Measurements from ENCODE around the gene PPP4C.

Gene PPP4C

GRCh38 chr16:30060346-30060745, 15.4 kb upstream of the PPP4C start:
- no peak for DNase-seq

- no peak for DNase-seq
These were observed 14.8 kb upstream of the PPP4C start for GRCh38 chr16:30060836-30061554.

- no peak for DNase-seq
These were observed 12.4 kb upstream of the PPP4C start for GRCh38 chr16:30063278-30063892.

- no peak for DNase-seq
These were observed 11.7 kb upstream of the PPP4C start for GRCh38 chr16:30063893-30064728.

- no peak for DNase-seq
These were observed 11.1 kb upstream of the PPP4C start for GRCh38 chr16:30064729-30065101.

- peak; percentile 83 for DNase-seq
These were observed 10.5 kb upstream of the PPP4C start, which contains the start of gene ALDOA for GRCh38 chr16:30065102-30065942. ALDOA (plus strand) TSS chr16:30065760; CDS start chr16:30066898, 1,138 bp downstream.

- DNase-seq, result no peak
These were observed 9.6 kb upstream of the PPP4C start for GRCh38 chr16:30065943-30066760.

- no peak for DNase-seq
These were observed 8.8 kb upstream of the PPP4C start for GRCh38 chr16:30066761-30067583.

GRCh38 chr16:30067584-30067916, 8.2 kb upstream of the PPP4C start:
- no peak for DNase-seq

DNA sequence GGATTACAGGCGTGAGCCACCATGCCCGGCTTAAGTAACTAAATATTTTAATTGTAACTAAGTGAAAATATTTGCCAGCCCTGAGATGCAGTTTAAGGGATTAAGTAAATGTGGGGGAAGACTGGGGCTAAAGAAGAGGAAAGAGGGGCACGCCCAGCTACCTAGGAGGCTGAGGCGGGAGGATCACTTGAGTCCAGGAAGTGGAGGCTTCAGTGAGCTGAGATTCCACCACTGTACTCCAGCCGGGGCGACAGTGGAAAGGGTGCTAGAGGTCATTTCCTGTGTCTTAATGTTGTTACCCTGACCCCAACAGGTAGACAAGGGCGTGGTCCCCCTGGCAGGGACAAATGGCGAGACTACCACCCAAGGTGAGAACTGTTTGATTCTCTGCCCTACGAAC, 7.5 kb upstream of the PPP4C start:
- no peak for DNase-seq

GRCh38 chr16:30068750-30069610, 6.8 kb upstream of the PPP4C start:
- DNase-seq, result no peak

DNA sequence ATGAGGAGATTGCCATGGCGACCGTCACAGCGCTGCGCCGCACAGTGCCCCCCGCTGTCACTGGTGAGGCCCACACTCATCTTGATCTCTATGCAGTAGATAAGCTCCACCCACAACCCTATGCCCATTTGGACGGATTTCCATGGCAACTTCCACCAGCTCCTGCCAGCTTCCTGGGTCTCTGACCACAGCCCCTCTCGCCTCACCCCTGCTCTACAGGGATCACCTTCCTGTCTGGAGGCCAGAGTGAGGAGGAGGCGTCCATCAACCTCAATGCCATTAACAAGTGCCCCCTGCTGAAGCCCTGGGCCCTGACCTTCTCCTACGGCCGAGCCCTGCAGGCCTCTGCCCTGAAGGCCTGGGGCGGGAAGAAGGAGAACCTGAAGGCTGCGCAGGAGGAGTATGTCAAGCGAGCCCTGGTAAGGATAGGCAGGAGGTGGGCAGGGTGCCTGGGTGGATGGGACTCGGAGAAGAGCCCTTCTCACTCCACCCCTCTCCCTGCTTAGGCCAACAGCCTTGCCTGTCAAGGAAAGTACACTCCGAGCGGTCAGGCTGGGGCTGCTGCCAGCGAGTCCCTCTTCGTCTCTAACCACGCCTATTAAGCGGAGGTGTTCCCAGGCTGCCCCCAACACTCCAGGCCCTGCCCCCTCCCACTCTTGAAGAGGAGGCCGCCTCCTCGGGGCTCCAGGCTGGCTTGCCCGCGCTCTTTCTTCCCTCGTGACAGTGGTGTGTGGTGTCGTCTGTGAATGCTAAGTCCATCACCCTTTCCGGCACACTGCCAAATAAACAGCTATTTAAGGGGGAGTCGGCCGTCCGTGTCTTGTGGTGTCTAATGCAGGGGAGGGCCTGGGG, 6.0 kb upstream of the PPP4C start:
- no peak for DNase-seq

GRCh38 chr16:30070490-30070889, 5.3 kb upstream of the PPP4C start:
- no peak for DNase-seq

- no peak for DNase-seq
These were observed 540 bp downstream of the PPP4C start for GRCh38 chr16:30076276-30076791.

DNA sequence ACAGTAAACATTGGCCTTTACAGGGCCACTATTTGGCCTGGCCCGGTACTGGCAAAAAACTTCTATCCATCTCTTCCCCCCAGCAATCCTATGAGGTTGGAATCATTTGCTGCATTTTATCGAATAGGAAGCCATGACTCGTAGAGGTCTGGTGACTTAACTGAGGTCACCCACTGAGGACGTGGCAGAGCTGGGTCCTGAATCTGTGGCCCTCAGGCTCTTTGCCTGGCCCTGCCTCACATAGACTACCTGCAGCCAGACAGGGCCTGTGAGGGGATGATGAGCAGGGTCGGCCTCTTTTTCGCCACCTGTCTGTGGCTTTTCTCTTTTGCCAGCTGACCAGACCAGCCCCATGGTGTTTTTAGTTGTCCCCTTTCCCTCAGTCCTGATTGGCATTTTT, 1.9 kb downstream of the PPP4C start:
- no peak for DNase-seq

- no peak for DNase-seq
These were observed 3.0 kb downstream of the PPP4C start for GRCh38 chr16:30078744-30079143.

DNA sequence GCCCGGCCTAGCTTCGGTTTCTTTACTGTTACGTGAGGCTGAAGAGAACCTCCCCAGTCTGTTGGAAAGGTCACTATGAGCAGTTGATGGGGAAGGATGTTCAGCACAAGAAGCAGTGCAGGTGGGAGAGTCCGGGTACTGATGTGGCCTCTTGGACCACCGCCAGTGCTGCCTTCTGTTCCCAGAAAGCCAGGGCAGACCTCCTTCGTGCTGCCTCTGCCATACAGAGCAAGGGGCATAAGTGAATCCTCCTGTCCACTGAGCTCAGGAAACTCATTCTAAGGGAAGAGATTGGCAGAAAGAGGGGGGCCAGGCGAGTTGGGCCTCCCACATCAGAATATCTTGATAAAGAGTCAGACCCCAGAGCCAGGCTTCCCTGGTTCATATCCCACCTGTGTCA, 3.7 kb downstream of the PPP4C start:
- no peak for DNase-seq

- DNase-seq, result no peak
These were observed 6.8 kb downstream of the PPP4C start for GRCh38 chr16:30082545-30083090.

Data from cortex of kidney (tissue), 1 donor.